ENCODE results near the gene ADGRV1.

- TF ChIP-seq CTCF (IDR thresholded peaks at IDR 0.05): no peak
- no peak for TF ChIP-seq POLR2AphosphoS5 (IDR thresholded peaks at IDR 0.05)
- no peak for TF ChIP-seq POLR2A (IDR thresholded peaks at IDR 0.05)
Measured at GRCh38 chr5:90650767-90651166, 92.2 kb downstream of the ADGRV1 start.
